ENCODE results near the gene MACROD2.

GRCh38 chr20:14937021-14937420 is 941.7 kb downstream of the MACROD2 start:
- no peak for TF ChIP-seq POLR2A (IDR thresholded peaks at IDR 0.05)
- no peak for TF ChIP-seq EP300 (IDR thresholded peaks at IDR 0.05)
- TF ChIP-seq CTCF (IDR thresholded peaks at IDR 0.05): no peak

Measured in ovary (tissue), 3 donors.